ENCODE data around the gene PRRX2. TPM values are rescaled to one million over a fixed set of nuclear protein-coding genes. Genes with fewer than 3 reads are reported as not detected.
"Not testable (repeated sequence)": the region's sequence is repeated elsewhere in the genome, so short reads cannot be mapped to it uniquely, and the experiment has no call there.

The PRRX2 gene
- total RNA-seq, 1 donor from 2014 or later: 5.6 TPM

- H3K36me3 Mint-ChIP-seq (ENCODE audit: unreplicated experiment): no peaks in the 10 kb centered on the region
- H3K27ac Mint-ChIP-seq (ENCODE audit: unreplicated experiment): no peak overlapping the region
- TF ChIP-seq, protein P1, sequence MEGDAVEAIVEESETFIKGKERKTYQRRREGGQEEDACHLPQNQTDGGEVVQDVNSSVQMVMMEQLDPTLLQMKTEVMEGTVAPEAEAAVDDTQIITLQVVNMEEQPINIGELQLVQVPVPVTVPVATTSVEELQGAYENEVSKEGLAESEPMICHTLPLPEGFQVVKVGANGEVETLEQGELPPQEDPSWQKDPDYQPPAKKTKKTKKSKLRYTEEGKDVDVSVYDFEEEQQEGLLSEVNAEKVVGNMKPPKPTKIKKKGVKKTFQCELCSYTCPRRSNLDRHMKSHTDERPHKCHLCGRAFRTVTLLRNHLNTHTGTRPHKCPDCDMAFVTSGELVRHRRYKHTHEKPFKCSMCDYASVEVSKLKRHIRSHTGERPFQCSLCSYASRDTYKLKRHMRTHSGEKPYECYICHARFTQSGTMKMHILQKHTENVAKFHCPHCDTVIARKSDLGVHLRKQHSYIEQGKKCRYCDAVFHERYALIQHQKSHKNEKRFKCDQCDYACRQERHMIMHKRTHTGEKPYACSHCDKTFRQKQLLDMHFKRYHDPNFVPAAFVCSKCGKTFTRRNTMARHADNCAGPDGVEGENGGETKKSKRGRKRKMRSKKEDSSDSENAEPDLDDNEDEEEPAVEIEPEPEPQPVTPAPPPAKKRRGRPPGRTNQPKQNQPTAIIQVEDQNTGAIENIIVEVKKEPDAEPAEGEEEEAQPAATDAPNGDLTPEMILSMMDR (IDR thresholded peaks at IDR 0.05): no peak
- peaks cover 6% of the 10 kb centered on the region for H3K4me1 Mint-ChIP-seq (ENCODE audit: unreplicated experiment)
- no peak overlapping the region for H3K4me3 Mint-ChIP-seq (ENCODE audit: unreplicated experiment)
- no peak for DNase-seq (ENCODE audit: extremely low spot score, unreplicated experiment)
- H3K27me3 Mint-ChIP-seq (ENCODE audit: unreplicated experiment): no peaks in the 10 kb centered on the region
- no peaks in the 10 kb centered on the region for H3K9me3 Mint-ChIP-seq (ENCODE audit: unreplicated experiment)
These were observed 75.4 kb downstream of the PRRX2 start for GRCh38 chr9:129740666-129741464.

- TF ChIP-seq, protein P1 (IDR thresholded peaks at IDR 0.05): no peak
- no peak for DNase-seq (ENCODE audit: extremely low spot score, unreplicated experiment)
- Mint-ChIP-seq H3K27me3 (ENCODE audit: unreplicated experiment) (no peaks in the 10 kb centered on the region), H3K4me1 (ENCODE audit: unreplicated experiment) (peaks cover 21% of the 10 kb centered on the region), H3K27ac (ENCODE audit: unreplicated experiment) (no peak overlapping the region), H3K36me3 (ENCODE audit: unreplicated experiment) (no peaks in the 10 kb centered on the region), H3K9me3 (ENCODE audit: unreplicated experiment) (no peaks in the 10 kb centered on the region), H3K4me3 (ENCODE audit: unreplicated experiment) (no peak overlapping the region)
These were observed 79.8 kb downstream of the PRRX2 start for GRCh38 chr9:129745200-129745599.

DNA sequence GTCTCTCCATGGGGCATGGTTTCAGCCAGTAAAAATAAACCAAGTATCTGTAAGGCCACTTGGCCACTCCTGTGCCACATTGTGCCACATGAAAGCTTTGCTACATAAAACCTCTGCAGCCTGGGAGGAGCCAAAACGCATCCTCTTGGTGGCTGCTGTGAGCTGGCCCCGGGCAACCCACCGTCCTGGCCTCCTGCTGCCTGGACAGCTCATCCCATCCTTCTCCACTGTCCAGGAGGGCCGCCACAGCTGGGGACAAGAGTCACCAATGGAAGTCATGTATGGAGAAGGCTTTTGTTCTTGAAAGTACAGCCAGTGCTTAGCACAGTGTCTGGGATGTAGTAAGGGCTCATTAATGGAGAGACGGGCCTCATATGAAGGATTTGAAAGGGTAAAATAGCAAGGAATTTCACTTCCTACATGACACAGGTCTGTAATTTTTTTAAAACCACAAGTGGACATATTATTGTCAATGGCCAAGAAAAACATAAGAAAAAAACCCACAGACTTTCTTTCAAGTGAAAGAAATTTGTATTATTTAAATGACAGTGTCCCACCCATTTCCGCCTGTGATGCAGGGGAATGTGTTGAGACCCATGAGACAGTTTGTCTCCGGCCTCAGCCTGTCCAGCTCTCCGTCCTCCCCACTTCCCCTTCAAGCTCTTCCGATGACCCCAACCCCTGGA is 80.8 kb downstream of the PRRX2 start:
- H3K9me3 Mint-ChIP-seq (ENCODE audit: unreplicated experiment): no peaks in the 10 kb centered on the region
- H3K27ac Mint-ChIP-seq (ENCODE audit: unreplicated experiment): peak overlapping the region; percentile 60
- H3K27me3 Mint-ChIP-seq (ENCODE audit: unreplicated experiment): no peaks in the 10 kb centered on the region
- peaks cover 28% of the 10 kb centered on the region for H3K4me1 Mint-ChIP-seq (ENCODE audit: unreplicated experiment)
- H3K4me3 Mint-ChIP-seq (ENCODE audit: unreplicated experiment): no peak overlapping the region
- TF ChIP-seq, protein P1 (IDR thresholded peaks at IDR 0.05): no peak
- H3K36me3 Mint-ChIP-seq (ENCODE audit: unreplicated experiment): no peaks in the 10 kb centered on the region
- DNase-seq (ENCODE audit: extremely low spot score, unreplicated experiment): no peak

DNA sequence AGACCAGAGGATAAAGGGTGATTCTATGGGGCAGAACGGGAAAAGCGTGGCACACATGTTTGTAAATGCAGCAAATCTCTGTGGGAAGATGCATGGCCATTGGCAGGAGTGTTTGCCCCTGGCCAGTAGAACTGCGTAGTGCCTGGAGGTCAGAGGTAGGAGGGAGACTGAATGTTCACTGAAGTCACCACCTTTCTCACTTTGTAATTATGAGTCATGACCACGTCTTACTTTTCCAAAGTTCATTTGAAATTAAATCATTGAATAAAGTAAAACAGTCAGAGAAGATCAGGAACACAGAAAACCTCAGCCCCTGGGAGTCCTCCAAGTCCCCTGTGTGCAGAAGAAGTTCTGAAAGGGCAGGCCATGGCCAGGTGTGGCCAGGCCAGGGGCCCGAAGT is 82.8 kb downstream of the PRRX2 start:
- H3K4me3 Mint-ChIP-seq (ENCODE audit: unreplicated experiment): no peak overlapping the region
- H3K27me3 Mint-ChIP-seq (ENCODE audit: unreplicated experiment): no peaks in the 10 kb centered on the region
- peaks cover 44% of the 10 kb centered on the region for H3K4me1 Mint-ChIP-seq (ENCODE audit: unreplicated experiment)
- DNase-seq (ENCODE audit: extremely low spot score, unreplicated experiment): no peak
- H3K36me3 Mint-ChIP-seq (ENCODE audit: unreplicated experiment): no peaks in the 10 kb centered on the region
- H3K27ac Mint-ChIP-seq (ENCODE audit: unreplicated experiment): no peak overlapping the region
- no peaks in the 10 kb centered on the region for H3K9me3 Mint-ChIP-seq (ENCODE audit: unreplicated experiment)
- TF ChIP-seq, protein P1 (IDR thresholded peaks at IDR 0.05): no peak

GRCh38 chr9:129749052-129749451 is 83.6 kb downstream of the PRRX2 start:
- H3K36me3 Mint-ChIP-seq (ENCODE audit: unreplicated experiment); H3K9me3 Mint-ChIP-seq (ENCODE audit: unreplicated experiment); DNase-seq (ENCODE audit: extremely low spot score, unreplicated experiment); H3K4me3 Mint-ChIP-seq (ENCODE audit: unreplicated experiment); H3K27ac Mint-ChIP-seq (ENCODE audit: unreplicated experiment); H3K27me3 Mint-ChIP-seq (ENCODE audit: unreplicated experiment): not testable (repeated sequence)
- H3K4me1 Mint-ChIP-seq (ENCODE audit: unreplicated experiment): peaks cover 44% of the 10 kb centered on the region

All from osteocyte (in vitro differentiated cells).